MCF 10A (cell line): Measurements from ENCODE around the gene CDC25B. TPM values are rescaled to one million over a fixed set of nuclear protein-coding genes. Genes with fewer than 3 reads are reported as not detected.

ENCODE experiments used
- BruUV-seq: library from RNA; stranded (reverse); fragments of 400-500 nt; replicated peaks from 2 replicates; lab custom pipeline; 2021; lab: Mats Ljungman, UMichigan
- CTCF ChIA-PET: fragments of 300-600 bp; sonication (Branson Sonifier 250); formaldehyde crosslinking; extraction: SDS; loops from one replicate; lab custom pipeline; 2021; ENCODE audit warnings: antibody characterized with exemption, inconsistent platforms; lab: Yijun Ruan, JAX
- POLR2A ChIA-PET: fragments of 300-600, 350-650 bp; sonication (Branson Sonifier 250); formaldehyde crosslinking; extraction: SDS; loops from one replicate; lab custom pipeline; 2020; ENCODE audit warnings: antibody characterized with exemption, inconsistent platforms; lab: Yijun Ruan, JAX
- DNase-seq: peaks from one replicate; pipeline ENCODE4 v3.0.0-alpha.2; 2018; ENCODE audit not compliant: unreplicated experiment
- H3K27ac Mint-ChIP-seq: one replicate; pipeline ENCODE4 v1.8.0; 2022; ENCODE audit warnings: mild to moderate bottlenecking, low read depth, mixed read lengths; ENCODE audit not compliant: unreplicated experiment
- H3K27me3 Mint-ChIP-seq: one replicate; pipeline ENCODE4 v1.8.0; 2022; ENCODE audit warnings: mixed read lengths; ENCODE audit not compliant: insufficient read depth, unreplicated experiment
- H3K36me3 Mint-ChIP-seq: one replicate; pipeline ENCODE4 v1.8.0; 2022; ENCODE audit warnings: mild to moderate bottlenecking, moderate library complexity, mixed read lengths; ENCODE audit not compliant: insufficient read depth, unreplicated experiment
- H3K4me1 Mint-ChIP-seq: one replicate; pipeline ENCODE4 v1.8.0; 2022; ENCODE audit warnings: mixed read lengths; ENCODE audit not compliant: insufficient read depth, unreplicated experiment
- H3K4me3 Mint-ChIP-seq: one replicate; pipeline ENCODE4 v1.8.0; 2022; ENCODE audit warnings: mild to moderate bottlenecking, moderate library complexity, mixed read lengths; ENCODE audit not compliant: unreplicated experiment
- H3K9me3 Mint-ChIP-seq: one replicate; pipeline ENCODE4 v1.8.0; 2022; ENCODE audit warnings: mixed read lengths; ENCODE audit not compliant: unreplicated experiment
- CTCF ChIP-seq: fragments of 200-600 bp; IDR thresholded peaks from one replicate; pipeline ENCODE4 v1.8.0; 2022; ENCODE audit warnings: antibody characterized with exemption, mild to moderate bottlenecking; ENCODE audit not compliant: unreplicated experiment
- intact Hi-C: fragments of 100-400 bp; cut with micrococcal nuclease; formaldehyde crosslinking; loops from 2 replicates; pipeline ENCODE4 v1.14.1; 2022
- total RNA-seq: library from RNA; stranded (reverse); gene quantifications from 2 replicates; pipeline ENCODE4 v1.2.3, GENCODE V29; 2022

CDC25B gene
- total RNA-seq, 1 experiment from 2014 or later = 134 TPM

GRCh38 chr20:3757268-3757667, 38.8 kb upstream of the CDC25B start:
- Mint-ChIP-seq H3K27ac (no peak overlapping the region), H3K27me3 (no peaks in the 10 kb centered on the region), H3K4me3 (no peak overlapping the region), H3K9me3 (no peaks in the 10 kb centered on the region), H3K4me1 (no peaks in the 10 kb centered on the region), H3K36me3 (peaks cover 26% of the 10 kb centered on the region)
- CTCF ChIA-PET = interaction anchor here (0.5 to 5.7 kb wide), 11 partner anchors 7 to 328 kb away, joined by 3 to 65 read pairs (median 3); partner anchors contain the start of genes ADISSP and SIGLEC1
- no peak for TF ChIP-seq CTCF
- no peak for DNase-seq
- POLR2A ChIA-PET = interaction anchor here (0.6 to 2.2 kb wide), 4 partner anchors 11 to 103 kb away, joined by 3 to 9 read pairs (median 4); partner anchors contain the start of gene ADISSP
- no TSS peak for BruUV-seq
- intact Hi-C loops = no loop called here

- no peaks in the 10 kb centered on the region for H3K27me3 Mint-ChIP-seq
- ChIA-PET POLR2A (no interaction called here), CTCF (interaction anchor here (0.7 to 2.2 kb wide), 4 partner anchors 8 to 82 kb away, joined by 3 to 6 read pairs (median 5); partner anchors contain the start of gene AP5S1)
- no peaks in the 10 kb centered on the region for H3K9me3 Mint-ChIP-seq
- DNase-seq = no peak
- no peak overlapping the region for H3K27ac Mint-ChIP-seq
- no peaks in the 10 kb centered on the region for H3K4me1 Mint-ChIP-seq
- H3K4me3 Mint-ChIP-seq = no peak overlapping the region
- no TSS peak for BruUV-seq
- TF ChIP-seq CTCF = no peak
- intact Hi-C loops = no loop called here
- peaks cover 26% of the 10 kb centered on the region for H3K36me3 Mint-ChIP-seq
These were observed 37.5 kb upstream of the CDC25B start for GRCh38 chr20:3758566-3758965.

GRCh38 chr20:3759316-3759823, 36.7 kb upstream of the CDC25B start:
- ChIA-PET POLR2A (interaction anchor here (0.5 kb wide), 1 partner anchor 81 kb away, joined by 3 read pairs; no protein-coding TSS in a partner anchor), CTCF (interaction anchor here (0.6 to 2.2 kb wide), 5 partner anchors 10 to 79 kb away, joined by 3 to 8 read pairs (median 6); partner anchors contain the start of genes AP5S1 and SPEF1)
- no peak for TF ChIP-seq CTCF
- no peak overlapping the region for H3K4me3 Mint-ChIP-seq
- H3K27me3 Mint-ChIP-seq = no peaks in the 10 kb centered on the region
- no peaks in the 10 kb centered on the region for H3K9me3 Mint-ChIP-seq
- no peaks in the 10 kb centered on the region for H3K4me1 Mint-ChIP-seq
- BruUV-seq = no TSS peak
- no peak for DNase-seq
- intact Hi-C loops = no loop called here
- H3K27ac Mint-ChIP-seq = no peak overlapping the region
- peaks cover 26% of the 10 kb centered on the region for H3K36me3 Mint-ChIP-seq

GRCh38 chr20:3759884-3760283, 36.2 kb upstream of the CDC25B start:
- H3K36me3 Mint-ChIP-seq = peaks cover 26% of the 10 kb centered on the region
- no peak for TF ChIP-seq CTCF
- no peak overlapping the region for H3K27ac Mint-ChIP-seq
- intact Hi-C loops = no loop called here
- no peak overlapping the region for H3K4me3 Mint-ChIP-seq
- ChIA-PET CTCF (interaction anchor here (0.6 to 2.2 kb wide), 5 partner anchors 9 to 79 kb away, joined by 3 to 8 read pairs (median 6); partner anchors contain the start of gene SPEF1), POLR2A (interaction anchor here (0.5 kb wide), 1 partner anchor 80 kb away, joined by 3 read pairs; no protein-coding TSS in a partner anchor)
- DNase-seq = no peak
- no peaks in the 10 kb centered on the region for H3K9me3 Mint-ChIP-seq
- BruUV-seq = no TSS peak
- no peaks in the 10 kb centered on the region for H3K4me1 Mint-ChIP-seq
- no peaks in the 10 kb centered on the region for H3K27me3 Mint-ChIP-seq
